RCC 7860 (cell line): ENCODE measurements around the gene CNNM4.
A peak's percentile ranks its signal among the peaks of the same experiment; 100 is the strongest.

Experiments
- DNase-seq: peaks from one replicate; pipeline ENCODE4 v3.0.0-alpha.2; 2015; ENCODE audit warnings: low spot score
- FAIRE-seq: peaks from 2 replicates; lab custom pipeline; 2012; peaks lifted over from hg19 to GRCh38; lab: Jason Lieb, UNC

Gene CNNM4

GRCh38 chr2:96757477-96757860 is 3.2 kb upstream of the CNNM4 start:
- no peak for FAIRE-seq
- no peak for DNase-seq

- DNase-seq (no peak), FAIRE-seq (no peak)
Measured at GRCh38 chr2:96758987-96759386, 1.7 kb upstream of the CNNM4 start.

GRCh38 chr2:96759548-96759947 is 1.2 kb upstream of the CNNM4 start:
- DNase-seq = no peak
- no peak for FAIRE-seq

- DNase-seq (no peak), FAIRE-seq (no peak)
Measured at GRCh38 chr2:96760986-96761832, 507 bp downstream of the CNNM4 start.

DNA sequence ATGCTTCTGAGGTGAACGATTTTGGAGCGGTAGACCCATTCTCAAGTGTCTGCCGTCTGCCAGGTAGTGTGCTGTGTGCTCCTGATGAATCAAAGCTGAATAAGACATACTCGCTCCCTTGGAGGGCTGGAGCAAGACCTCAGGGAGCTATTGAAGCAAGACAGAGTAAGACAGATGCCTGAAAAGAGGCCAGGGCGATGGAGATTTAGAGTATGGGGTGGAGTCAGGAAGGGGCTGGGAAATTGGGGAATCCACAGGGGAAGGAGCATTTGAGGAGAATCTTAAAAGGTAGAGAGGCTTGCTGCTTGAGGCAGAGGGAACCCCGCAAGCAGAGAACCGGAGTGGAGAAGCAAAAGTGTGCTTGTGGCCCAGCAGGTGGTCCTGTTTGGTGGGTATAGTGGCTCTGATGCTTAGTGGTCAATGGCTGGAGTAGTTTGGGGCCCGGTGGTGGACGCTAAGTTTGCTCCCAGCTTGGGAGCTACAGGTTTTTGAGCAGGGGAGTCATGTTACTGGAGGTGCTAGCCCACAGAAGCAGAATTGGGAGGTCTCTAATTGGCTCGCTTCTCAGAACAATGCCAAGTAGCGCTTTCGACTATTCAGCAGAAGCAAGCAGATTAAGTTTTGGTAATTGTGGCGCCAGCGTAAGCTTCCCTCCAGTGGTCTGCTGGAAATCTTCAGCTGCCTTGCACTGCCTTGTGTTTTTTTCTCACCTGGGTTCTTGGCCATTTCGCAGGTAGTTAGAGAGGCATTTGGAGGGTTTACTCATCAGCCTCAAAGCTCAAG is 2.0 kb downstream of the CNNM4 start:
- DNase-seq (no peak), FAIRE-seq (no peak)

DNA sequence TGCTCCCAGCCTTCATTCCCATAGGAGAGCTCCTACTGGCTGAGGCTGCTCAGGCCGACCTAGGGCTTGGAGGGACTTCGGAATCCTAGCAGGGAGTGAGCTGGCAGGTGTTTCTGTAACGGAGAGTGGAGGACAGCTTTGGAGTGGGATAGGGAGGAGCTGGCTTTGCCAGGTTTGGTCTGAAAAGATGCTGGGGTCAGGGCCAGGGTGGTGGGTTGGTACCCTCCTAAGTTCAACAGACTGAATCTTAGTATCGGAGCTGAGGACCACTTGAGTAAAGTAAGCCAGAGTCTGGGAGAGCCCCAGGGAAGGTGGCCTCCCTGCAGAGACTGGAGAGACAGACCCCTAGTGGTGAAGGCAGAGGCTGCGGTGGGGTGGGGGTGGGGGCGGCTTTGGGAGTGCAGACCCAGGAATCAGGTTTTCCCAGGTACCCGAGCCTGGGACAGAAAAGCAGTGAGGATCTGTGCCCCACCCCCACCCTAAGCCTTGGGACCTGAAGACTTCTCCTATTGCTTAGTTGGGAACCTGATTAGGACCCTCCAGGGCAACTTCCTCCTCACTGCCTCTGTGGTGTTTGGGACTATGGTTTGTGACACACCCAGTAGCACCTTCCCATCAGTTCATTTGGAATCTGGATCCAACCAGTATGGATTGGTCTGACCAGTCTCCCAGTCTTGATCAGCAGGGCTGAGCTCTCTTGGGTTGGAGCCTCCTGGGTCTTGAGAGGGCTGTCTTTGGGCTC is 3.0 kb downstream of the CNNM4 start:
- FAIRE-seq (no peak), DNase-seq (no peak)

DNA sequence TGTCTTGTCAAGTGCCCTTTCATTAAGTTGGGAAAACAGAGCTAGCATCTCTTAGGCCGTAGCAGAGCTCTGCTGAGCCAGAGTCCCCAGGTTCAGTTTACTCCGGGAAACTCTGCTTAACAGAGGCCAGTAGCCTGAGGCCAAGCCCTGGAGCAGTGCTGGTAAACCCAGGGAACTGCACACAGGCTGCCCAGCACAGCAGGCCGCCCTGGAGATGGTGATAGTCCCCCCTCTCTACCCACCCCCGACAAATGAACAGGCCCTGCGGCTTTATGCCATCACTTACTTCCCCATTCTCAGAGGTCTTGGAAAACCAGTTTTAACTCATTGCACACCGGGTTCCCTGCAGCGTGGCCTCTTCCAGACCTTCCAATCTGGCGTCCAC is 3.5 kb downstream of the CNNM4 start:
- DNase-seq (no peak), FAIRE-seq (no peak)

GRCh38 chr2:96767135-96767871 is 6.6 kb downstream of the CNNM4 start:
- DNase-seq = no peak
- FAIRE-seq = no peak

DNA sequence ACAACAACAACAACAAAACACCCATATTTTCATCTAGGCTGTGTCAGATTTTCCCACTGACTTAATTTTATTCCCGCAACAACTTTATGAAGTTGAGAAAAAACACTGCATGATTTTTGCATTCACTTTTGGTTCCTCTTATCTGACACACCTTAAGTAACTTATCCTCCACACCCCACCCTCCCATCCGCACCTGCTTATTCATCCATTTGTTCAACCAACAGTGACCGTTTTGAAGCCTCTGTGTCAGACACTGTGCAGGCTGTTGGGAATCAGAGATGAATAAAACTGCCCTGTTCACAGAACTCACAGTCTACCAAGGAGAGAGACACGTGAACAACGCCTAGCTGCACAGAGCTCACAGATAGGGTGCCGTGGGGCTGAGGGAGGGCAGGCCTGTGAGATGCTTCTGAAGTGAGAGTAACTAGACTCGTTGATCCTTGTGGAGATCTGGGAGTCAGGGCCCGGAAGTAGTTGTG is 7.4 kb downstream of the CNNM4 start:
- FAIRE-seq = peak; percentile 77
- peak; percentile 75 for DNase-seq

DNA sequence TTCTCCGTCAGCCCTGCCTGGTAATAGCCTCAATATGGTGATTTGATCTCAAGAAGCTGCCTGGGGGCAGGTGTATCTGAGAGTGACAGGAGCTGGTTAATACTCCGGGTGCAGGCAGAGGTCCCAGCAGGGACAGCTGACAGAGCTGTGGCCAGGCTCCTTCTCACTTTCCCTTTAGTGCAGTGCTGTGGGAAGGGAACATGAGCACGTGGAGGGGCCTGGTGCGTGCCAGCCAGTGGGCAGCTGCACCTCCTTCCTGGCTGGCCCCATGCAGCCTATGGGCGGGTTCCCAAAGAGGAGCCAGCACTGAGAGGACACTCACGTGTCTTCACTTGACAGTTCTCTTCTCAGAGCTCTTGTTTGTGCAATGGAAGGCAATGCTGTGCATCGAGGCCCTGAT is 9.1 kb downstream of the CNNM4 start:
- DNase-seq (no peak), FAIRE-seq (no peak)

- FAIRE-seq (no peak), DNase-seq (no peak)
Measured at GRCh38 chr2:96770442-96771202, 9.9 kb downstream of the CNNM4 start.

- DNase-seq = no peak
- no peak for FAIRE-seq
Measured at GRCh38 chr2:96771796-96772618, 11.3 kb downstream of the CNNM4 start.

DNA sequence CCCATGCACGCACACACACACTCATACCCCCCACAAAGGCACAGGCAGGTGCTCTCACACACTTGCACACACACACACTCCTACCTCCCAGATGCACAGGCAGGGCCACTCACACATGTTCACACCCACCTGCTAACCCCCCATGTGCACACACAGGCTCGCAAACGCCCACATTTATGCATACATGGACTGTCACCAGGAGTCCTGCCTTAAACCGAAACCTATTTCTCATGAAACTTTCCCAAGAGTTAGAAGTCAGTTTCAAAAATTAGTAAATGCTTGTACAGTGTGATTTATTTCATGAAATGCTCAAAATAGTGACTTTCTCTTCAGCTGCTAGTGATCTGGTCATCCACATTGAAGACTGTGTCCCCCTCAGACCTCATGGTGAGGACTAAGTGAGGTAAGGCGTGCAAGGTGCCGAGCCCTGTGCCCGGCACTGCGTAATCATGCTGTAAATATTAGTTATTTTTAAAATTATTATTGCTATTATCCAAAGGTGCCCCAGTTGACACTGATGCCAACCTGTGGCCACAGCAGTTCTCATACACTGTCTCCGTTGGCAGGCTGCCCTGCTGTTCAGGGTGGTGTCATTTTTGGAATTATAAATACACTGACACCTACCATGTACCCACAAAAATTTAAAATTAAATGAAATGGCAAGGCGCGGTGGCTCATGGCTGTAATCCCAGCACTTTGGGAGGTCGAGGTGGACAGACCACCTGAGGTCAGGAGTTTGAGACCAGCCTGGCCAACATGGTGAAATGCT is 12.4 kb downstream of the CNNM4 start:
- FAIRE-seq = no peak

DNA sequence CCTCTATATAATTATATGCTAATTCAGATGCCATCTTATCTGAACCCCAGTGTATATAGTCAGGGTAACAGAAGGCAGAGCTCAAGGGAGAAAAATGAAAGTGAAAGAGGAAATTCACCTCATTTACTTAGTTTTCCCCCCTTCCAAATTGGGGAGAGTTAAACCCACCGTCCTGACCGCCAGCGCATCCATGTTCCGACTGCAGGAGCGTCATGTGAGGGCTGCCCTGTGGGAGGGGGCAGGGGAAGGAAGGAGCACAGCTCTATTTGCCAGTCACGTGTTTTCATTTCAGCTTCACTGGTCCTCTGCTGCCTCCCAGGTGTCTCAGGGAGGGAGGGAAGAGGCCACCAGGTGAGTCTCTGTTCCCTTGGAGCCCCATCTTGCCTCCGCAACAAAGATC is 13.2 kb downstream of the CNNM4 start:
- no peak for DNase-seq
- no peak for FAIRE-seq

More for the DNA sequence above, 12.4 kb downstream of the CNNM4 start:
- no peak for DNase-seq

DNA sequence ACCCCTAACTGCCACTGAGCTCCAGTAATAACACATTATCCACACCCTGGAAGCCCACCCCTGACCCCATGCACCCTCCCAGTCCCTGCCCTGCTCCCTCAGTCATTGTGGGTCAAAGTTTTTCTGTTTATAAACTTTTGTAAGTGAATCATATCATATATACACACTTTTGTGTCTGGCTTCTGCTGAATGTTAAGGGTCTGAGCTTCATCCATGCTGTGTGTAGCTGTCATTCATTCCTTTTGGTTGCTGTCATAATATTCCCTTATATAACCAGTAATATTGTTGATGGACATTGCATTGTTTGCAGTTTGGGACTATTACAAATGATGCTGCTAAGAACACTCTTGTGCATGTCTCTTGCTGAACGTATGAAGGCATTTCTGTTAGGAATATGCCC is 14.5 kb downstream of the CNNM4 start:
- no peak for DNase-seq
- no peak for FAIRE-seq

DNA sequence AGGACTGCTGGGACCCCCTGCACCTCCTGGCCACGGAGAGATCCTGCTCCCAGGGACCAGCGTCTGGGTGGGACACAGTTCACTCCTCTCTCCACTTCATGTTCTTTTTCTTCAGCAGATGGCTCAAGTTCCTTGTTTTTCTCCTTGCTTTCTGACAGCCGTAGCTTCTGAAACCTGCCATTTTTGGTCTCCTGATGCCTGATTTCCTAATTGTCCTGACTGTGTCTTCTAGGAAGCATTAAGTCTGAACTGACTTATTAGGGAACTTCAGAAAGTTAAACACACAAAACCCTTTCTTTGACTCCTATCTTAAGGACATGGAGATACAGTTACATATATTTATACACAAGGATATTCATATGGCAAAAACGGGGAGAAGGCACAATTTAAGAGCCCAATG is 22.7 kb downstream of the CNNM4 start:
- FAIRE-seq = no peak
- no peak for DNase-seq

DNA sequence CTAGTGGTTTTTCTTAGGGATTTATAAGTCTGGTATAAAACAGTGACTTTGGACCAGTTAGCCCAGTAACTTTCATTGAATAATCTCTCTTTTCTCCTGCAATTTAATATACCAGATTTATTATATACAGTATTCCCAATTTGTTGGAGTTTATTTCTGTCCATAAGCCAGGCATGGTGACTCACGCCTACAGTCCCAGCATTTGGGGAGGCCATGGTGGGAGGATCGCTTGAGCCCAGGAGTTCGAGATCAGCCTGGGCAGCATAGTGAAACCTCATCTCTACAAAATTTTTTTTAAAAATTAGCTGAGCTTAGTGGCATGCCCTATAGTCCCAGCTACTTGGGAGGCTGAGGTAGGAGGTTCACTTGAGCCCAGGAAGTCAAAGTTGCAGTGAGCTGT is 26.7 kb downstream of the CNNM4 start:
- FAIRE-seq (no peak), DNase-seq (no peak)

DNA sequence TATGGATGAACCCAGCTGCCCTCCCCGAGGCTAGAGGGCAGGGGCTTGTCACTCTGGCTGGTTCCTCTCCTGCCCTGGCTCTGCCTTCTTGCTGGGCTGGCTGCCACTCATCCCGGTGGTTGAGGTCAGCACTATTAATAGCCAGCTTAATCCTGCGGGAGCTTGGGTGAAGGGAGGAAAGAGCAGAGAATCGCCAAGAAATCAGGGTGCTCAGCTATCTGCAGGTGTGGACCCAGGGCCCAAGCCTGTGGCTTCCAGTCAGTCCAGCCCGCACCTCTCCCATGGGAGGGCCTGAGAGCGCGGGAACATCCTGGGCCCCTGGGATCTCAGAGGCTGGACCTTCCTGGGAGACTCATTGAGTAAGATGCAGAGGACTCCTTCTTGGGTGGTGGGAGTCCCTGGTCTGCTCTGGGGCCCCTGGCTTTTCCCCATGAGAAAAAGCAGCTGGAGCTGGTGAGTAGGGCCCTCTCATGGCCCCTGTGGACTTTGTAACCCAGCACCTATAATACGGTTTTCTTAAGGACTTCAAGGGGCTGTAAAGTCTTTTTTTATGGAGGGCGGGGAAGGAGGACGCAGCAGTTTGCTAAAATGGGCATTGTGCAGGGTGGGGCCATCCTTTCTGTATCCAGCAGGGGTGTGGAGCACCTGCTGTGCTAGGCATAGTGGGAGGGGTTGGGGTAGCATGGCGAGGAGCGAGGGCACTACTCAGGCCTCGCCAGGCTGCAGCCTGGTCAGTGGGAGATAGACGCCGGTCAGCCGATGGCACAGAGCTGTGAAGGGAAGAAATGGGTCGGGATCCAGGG is 27.9 kb downstream of the CNNM4 start:
- no peak for FAIRE-seq

More for the DNA sequence above, 27.9 kb downstream of the CNNM4 start:
- DNase-seq = no peak
